Activated T-cell treated with anti-CD3 and anti-CD28 coated beads for 1 hour (primary cell): ENCODE results near the gene COL21A1.

ENCODE experiments used
- DNase-seq: peaks from one replicate; pipeline ENCODE4 v3.0.0-alpha.2; 2020; ENCODE audit warnings: low read depth

COL21A1 gene

GRCh38 chr6:56187686-56188085 is 59.7 kb downstream of the COL21A1 start:
- DNase-seq = no peak

- DNase-seq = no peak
Measured at GRCh38 chr6:56176741-56177140, 70.6 kb downstream of the COL21A1 start.

DNA sequence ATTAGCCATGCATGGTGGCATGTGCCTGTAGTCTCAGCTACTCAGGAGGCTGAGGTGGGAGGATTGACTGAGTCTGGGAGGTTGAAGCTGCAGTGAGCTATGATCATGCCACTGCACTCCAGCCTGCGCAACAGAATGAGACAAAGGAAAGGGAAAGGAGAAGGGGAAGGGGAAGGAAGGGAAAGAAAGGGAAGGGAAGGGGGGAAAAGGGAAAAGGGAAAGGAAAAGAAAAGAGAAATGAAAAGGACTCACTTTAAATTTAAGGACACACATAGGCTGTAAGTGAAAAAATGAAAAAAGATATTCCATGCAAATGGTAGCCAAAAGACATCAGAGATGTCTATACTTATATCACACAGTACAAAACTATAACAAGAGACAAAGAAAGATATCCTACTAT is 74.2 kb downstream of the COL21A1 start:
- no peak for DNase-seq

DNA sequence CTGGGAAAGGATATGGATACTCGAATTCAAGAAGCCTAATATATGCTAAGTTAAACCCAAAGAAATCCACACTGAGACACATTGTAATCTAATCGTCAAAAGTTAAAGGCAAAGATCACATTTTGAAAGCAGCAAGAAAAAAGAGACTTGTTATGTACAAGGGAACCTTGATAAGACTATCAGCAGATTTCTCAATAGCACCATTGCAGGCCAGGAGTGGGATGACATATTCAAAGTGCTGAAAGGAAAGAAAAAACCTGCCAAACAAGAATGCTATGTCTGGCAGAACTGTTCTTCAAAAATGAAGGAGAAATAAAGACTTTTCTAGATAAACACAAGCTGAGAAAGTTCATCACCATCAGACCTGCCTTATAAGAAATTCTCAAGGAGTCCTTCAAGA is 75.2 kb downstream of the COL21A1 start:
- no peak for DNase-seq

DNA sequence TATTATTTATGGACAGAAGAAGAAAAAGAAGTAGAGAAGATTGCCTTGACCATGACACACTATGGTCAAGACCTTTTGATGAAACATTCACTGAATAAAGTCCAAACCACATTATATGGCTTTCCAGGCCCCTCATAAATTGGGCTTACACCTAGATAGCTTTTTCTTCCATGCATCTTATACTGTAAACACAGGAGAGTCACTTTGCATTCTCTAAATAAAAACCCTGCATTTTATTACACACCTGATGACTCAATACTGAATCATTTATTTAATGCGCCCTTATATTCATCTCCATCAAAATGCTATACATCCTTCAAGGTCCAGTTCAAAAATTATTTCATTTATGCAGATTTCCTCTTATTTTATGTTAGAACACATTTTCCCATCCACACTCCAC is 78.0 kb downstream of the COL21A1 start:
- no peak for DNase-seq

DNA sequence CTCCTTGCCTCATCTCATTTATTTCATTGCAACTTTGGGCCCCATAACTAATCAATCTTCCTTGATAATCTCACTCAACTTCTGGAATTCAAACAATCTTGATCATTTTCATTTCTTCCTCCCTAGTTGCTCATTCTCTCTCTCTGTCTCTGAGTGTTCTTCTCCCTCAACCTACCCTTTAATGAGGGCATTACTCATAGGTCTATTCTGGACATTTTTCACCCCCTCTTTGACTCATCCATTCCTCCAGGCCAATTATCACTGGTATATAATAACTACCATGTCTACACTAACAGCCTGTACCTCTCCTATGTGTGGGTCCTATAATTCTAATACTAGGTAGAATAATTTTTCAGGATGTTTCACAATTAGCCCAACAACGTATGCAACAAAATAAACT is 78.8 kb downstream of the COL21A1 start:
- no peak for DNase-seq

- DNase-seq = no peak
Measured at GRCh38 chr6:56162081-56162480, 85.3 kb downstream of the COL21A1 start.

DNA sequence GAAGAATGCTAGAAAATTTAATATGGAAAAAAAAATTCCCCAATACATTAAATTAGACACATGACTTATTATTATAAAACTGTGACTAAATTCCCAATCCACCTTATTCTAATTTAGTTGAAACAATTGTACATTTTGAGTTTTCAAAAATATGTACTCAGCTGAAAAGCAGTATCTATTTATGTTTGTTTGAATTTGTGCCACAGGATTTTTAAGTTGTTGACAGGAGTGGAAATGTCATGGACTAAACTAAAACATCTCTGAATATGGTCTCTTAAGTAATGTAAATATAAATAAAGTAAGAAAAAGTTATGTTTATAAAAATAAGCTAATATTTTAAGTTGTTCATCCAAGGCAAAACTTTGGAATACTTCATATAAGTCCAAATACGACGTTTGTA is 86.9 kb downstream of the COL21A1 start:
- no peak for DNase-seq

DNA sequence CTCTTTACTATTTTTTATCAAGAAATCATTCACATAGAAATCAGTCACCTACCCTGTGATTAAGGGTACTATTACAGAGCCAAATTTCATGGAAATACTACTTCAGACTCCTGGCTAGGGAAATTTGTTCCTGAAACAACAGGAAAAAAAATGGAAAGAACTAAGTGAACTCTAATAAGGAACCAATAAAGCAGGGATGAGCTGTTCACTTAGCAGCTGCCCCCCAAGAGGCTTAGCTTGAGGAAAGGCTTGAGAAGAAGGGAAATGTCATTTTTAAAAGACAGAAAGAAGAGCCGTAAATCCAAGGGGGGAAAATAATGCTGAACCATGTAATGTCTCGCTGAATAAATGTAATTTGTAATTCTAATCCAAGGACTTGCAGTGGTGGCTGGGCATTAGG is 88.8 kb downstream of the COL21A1 start:
- no peak for DNase-seq

DNA sequence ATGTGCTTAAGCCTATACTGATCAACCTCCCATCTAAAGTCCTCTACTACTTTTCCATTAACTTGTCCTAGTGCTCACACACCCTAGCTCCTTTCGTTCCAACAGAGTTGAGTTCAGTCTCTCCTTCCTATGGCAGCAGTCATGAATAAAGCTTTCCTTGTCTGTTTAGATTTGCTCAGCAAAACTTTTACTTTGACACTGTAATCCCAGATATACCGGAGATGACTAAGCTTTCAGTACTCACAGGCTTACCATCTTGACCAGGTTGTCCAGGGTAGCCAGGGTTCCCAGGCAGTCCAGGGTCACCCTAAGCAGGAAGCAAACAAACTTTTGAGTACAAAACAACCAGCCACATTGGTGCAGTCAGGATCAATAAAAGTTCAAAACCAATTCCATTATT is 90.7 kb downstream of the COL21A1 start:
- no peak for DNase-seq

DNA sequence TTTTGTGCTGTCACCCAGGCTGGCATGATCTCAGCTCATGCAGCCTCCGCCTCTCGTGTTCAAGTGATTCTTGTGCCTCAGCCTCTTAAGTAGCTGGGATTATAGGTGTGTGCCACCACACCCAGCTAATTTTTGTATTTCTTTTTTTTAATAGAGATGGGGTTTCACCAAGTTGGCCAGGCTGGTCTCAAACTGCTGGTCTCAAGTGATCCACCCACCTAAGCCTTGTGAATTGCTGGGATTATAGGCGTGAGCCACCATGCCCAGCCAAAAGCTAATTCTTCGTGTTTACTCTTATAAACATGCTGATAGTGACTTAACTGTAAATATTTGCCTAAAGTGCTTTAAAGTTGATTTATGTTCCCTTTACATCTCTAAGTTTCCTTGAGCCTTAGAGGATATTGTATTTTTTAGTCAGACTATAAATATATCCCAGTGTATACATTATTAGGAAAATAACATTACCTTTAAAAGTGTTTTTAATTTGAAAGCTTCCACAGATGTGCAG is 91.7 kb downstream of the COL21A1 start:
- DNase-seq = no peak

GRCh38 chr6:56154076-56154475 is 93.3 kb downstream of the COL21A1 start:
- DNase-seq = no peak

- no peak for DNase-seq
Measured at GRCh38 chr6:56152611-56153010, 94.8 kb downstream of the COL21A1 start.

- DNase-seq = no peak
Measured at GRCh38 chr6:56151609-56152224, 95.7 kb downstream of the COL21A1 start.

DNA sequence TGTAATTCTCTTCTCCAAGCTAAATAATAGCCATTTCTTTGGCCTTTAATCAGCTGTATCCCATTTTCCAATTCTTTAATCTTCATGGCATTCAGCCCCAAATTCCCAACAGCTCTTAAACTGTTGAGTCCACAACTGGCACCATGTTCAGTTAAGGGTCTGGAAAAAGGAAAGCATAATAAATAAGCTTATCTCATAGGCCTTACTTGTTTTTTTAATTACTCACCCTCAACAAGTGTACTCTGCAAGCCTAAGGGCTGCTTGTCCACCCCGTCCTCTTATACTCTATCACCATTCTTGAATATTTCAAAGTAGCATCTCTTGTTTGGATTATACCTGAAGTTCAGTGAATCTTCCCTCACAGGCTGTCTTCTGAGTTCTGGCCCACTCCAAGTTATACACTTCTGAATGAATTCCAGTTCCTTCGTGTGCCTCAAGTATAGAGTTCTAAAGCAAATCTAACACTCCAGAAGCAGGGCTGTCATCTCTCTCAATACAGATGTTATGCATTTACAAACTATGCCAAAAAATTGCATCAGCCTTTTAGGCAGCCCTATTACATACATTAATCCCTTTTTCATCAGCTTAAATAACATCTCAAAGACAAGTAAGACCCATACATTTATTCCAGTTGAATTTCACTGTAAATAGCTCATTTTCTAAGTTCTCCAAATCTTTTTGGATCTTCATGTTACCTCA is 98.7 kb downstream of the COL21A1 start:
- DNase-seq = no peak

GRCh38 chr6:56147766-56148165 is 99.6 kb downstream of the COL21A1 start:
- no peak for DNase-seq

- no peak for DNase-seq
Measured at GRCh38 chr6:56146086-56146485, 101.3 kb downstream of the COL21A1 start.

- no peak for DNase-seq
Measured at GRCh38 chr6:56145616-56146015, 101.8 kb downstream of the COL21A1 start.

DNA sequence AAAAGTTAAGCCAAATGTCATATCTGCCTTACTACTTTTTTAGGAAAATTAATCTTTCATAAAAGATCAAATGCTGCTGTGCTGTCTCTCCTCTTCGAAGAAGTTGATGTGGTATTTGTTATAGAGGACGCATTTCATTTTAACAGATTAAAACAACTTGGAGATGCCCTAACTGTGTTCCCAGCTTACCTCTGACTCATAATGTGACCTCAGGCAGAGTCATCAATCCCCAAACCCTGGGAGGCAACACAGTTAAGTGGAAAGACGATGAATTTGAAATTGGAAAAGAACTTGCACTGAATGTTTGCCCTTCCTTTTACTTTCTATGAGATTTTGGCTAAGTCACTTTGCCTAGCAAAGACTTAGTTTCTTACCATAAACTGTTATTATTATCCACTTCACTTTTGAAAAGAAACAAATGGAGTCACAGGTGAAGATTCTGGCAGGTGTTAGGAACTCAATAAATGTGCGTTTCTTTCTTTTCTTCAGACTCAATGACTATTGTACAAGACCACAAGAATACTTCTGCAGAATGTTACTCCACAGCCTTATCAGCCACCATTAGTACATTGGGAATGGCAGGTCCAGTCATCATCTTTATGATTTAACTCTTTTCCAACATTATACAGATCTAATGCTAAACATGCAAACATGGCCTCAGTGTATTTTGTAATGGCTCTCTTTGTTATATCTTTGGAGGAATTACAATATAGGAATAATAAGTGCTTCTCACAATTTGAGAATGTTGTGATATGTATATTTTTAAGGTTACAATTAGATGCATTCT is 102.6 kb downstream of the COL21A1 start:
- DNase-seq = no peak

DNA sequence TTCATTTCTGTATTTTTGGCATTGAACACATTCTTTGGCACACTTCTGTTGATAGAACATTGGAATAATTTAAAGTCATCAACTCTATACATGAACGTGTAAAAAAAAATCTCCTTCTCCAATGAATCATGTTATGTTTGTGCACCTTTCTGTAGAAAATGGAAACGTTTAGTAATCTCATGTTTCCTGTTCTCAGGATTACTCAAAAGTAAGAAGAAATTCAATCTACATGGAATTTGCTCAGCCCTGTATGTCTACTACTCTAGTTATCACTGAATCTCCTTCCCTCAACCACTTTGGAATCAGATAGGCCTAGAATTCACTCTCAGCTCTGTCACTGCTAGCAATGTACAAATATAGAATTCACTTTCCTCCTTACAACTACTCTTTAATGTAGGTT is 103.6 kb downstream of the COL21A1 start:
- DNase-seq = no peak

DNA sequence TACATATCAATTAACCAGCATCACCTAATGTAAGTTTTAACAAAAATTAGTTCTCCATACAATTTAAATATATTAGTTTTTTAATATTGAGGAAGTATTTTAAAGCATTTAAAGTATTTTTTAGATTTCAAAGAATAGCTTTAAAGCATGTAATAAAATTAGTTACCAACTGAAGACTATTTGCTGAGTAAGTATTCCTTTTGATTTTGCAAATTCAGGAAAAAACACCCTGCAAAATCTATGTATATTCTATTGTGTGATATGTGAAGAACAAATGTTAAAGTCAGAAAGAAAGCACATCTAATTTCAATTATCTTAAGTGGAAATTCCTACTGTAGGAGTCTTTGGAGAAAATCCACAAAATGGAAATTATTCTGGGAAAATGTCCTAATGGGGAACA is 107.3 kb downstream of the COL21A1 start:
- no peak for DNase-seq

GRCh38 chr6:56115715-56116114 is 131.7 kb downstream of the COL21A1 start:
- no peak for DNase-seq

- no peak for DNase-seq
Measured at GRCh38 chr6:56109149-56109548, 138.2 kb downstream of the COL21A1 start.
